Body of pancreas (tissue), 4 donors: ENCODE measurements around the gene KIF1B.

Experiments
- POLR2A ChIP-seq, 3 donors: fragments of 450-650 bp; IDR thresholded peaks; one replicate each; pipeline ENCODE4 v1.6.1; 2016; ENCODE audit warnings: antibody characterized with exemption in 3 of 3, mild to moderate bottlenecking in 2 of 3
- TF ChIP-seq, protein P1 (sequence below), 7 experiments: fragments of 450-650 bp in 4 of 7; fragments of 200-600 bp in 3 of 7; sonication (generic) in 3 of 7; IDR thresholded peaks; one replicate each; pipeline ENCODE4 v1.5.1; 2016 to 2019; ENCODE audit warnings: antibody characterized with exemption in 7 of 7

DNA sequence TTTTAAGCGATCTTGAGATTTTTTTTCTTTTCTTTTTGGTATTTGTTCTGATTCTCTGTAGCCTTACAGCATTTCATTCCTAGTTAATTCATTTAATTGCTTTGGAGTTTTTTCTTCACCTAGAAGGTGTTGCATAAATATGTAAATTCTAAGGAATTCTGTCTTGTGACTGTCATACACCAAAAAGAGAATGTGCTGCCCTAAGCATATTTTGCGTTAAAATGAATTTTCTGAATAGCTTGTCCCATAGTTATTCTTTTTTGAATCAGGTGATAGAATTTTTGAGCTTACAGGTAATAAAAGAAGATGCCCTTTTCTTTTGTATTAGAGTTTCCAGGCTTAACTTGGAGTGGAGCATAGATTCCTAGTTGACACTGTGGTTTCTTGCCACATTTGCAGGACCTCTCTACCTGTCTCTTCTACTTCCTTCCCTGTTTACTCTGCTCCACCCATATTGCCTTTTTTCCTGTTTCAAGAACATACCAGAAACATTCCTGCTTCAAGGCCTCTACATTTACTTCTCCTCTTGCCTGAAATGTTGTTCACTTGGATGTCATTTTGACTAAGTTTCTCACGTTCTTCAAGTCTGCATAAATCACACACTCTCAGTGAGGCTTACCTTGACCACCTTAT is 53.2 kb downstream of the KIF1B start:
- no peak for TF ChIP-seq POLR2A (IDR thresholded peaks at IDR 0.05)
- TF ChIP-seq, protein P1, sequence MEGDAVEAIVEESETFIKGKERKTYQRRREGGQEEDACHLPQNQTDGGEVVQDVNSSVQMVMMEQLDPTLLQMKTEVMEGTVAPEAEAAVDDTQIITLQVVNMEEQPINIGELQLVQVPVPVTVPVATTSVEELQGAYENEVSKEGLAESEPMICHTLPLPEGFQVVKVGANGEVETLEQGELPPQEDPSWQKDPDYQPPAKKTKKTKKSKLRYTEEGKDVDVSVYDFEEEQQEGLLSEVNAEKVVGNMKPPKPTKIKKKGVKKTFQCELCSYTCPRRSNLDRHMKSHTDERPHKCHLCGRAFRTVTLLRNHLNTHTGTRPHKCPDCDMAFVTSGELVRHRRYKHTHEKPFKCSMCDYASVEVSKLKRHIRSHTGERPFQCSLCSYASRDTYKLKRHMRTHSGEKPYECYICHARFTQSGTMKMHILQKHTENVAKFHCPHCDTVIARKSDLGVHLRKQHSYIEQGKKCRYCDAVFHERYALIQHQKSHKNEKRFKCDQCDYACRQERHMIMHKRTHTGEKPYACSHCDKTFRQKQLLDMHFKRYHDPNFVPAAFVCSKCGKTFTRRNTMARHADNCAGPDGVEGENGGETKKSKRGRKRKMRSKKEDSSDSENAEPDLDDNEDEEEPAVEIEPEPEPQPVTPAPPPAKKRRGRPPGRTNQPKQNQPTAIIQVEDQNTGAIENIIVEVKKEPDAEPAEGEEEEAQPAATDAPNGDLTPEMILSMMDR (IDR thresholded peaks at IDR 0.05) = no peak
